ENCODE measurements around the gene ATP5F1D. TPM values are rescaled to one million over a fixed set of nuclear protein-coding genes. Genes with fewer than 3 reads are reported as not detected.

ATP5F1D gene
- total and polyA plus RNA-seq, 2 of the 8 experiments (the other 6 are each of a cell fraction or from before 2014, with no cell fraction given): 174 to 249 TPM

DNA sequence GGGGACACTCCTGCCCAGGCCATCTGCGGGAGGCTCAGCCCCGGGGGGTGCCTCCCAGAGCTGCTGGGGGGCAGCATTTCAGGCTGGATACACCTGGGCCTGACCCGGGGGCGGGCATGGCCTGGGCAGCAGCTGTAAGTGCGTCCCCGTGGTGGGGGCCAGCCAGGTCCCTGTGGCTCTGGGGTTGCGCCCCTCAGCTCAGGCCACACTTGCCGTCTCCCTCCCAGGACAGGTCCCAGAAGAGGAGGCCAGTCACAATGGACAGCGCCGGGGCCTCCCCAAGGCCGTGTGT, 15.4 kb upstream of the ATP5F1D start:
- Histone ChIP-seq H3K9ac (replicated peaks in 1 of 4; ENCODE audit: extremely low read depth in 1 of 4, low read depth in 3 of 4, low read length in 3 of 4) (no peak overlapping the region), H3K79me2 (ENCODE audit: control insufficient read depth in 1 of 2, insufficient read depth in 2 of 2, low read length in 2 of 2) (no peaks in the 10 kb centered on the region), H4K91ac (replicated peaks; ENCODE audit: insufficient read length, low read length) (no peak overlapping the region), H2AFZ (ENCODE audit: low read length) (no peak overlapping the region), H2AK5ac (ENCODE audit: low read depth, low read length) (no peak overlapping the region), H3K18ac (ENCODE audit: extremely low read depth, low read length) (no peak overlapping the region), H3K4me1 (replicated peaks in 1 of 4; ENCODE audit: control insufficient read depth in 3 of 4, insufficient read depth in 4 of 4, low read length in 3 of 4) (peaks cover 0 to 2% (median 0%) of the 10 kb centered on the region in 4 experiments; a peak in 3 of 7 replicates), H3K36me3 (ENCODE audit: control insufficient read depth in 2 of 4, insufficient read depth in 4 of 4, low read length in 3 of 4) (peaks cover 0 to 73% (median 2%) of the 10 kb centered on the region in 4 experiments; a peak in 4 of 8 replicates), H3K23ac (ENCODE audit: insufficient read length) (no peak overlapping the region), H4K8ac (ENCODE audit: extremely low read depth, insufficient read depth, low read length) (no peak overlapping the region), H3K4me2 (ENCODE audit: insufficient read depth in 1 of 2, low read depth in 2 of 2, low read length in 2 of 2) (no peak overlapping the region), H3K79me1 (ENCODE audit: low read depth, low read length) (no peaks in the 10 kb centered on the region; the same call in 1 of the 2 replicates), H2BK120ac (replicated peaks; ENCODE audit: low read depth, low read length) (no peak overlapping the region), H3K4me3 (ENCODE audit: extremely low read depth in 1 of 4, insufficient read depth in 2 of 4, low read depth in 3 of 4, low read length in 4 of 4) (no peak overlapping the region), H2BK5ac (ENCODE audit: low read depth, low read length) (no peak overlapping the region), H4K20me1 (replicated peaks in 1 of 2; ENCODE audit: control insufficient read depth in 1 of 2, insufficient read depth in 2 of 2, low read length in 2 of 2) (peaks cover 8 to 14% of the 10 kb centered on the region in 2 experiments), H3K9me3 (ENCODE audit: insufficient read depth in 2 of 2, low read depth in 1 of 2, low read length in 1 of 2) (no peaks in the 10 kb centered on the region), H2BK20ac (ENCODE audit: low read length) (no peak overlapping the region), H3K56ac (replicated peaks; ENCODE audit: insufficient read length, low read depth, low read length) (no peak overlapping the region), H3K27me3 (replicated peaks in 1 of 4; ENCODE audit: control insufficient read depth in 3 of 4, extremely low read depth in 1 of 4, insufficient read depth in 3 of 4, low read length in 3 of 4) (no peaks in the 10 kb centered on the region), H4K5ac (ENCODE audit: insufficient read length, low read depth, low read length) (no peak overlapping the region), H3K4ac (replicated peaks; ENCODE audit: insufficient read length, low read depth, low read length) (no peak overlapping the region), H3K14ac (ENCODE audit: insufficient read length) (no peak overlapping the region), H3K23me2 (ENCODE audit: low read depth, low read length) (no peaks in the 10 kb centered on the region), H2BK12ac (ENCODE audit: low read depth, low read length) (no peak overlapping the region), H2BK15ac (ENCODE audit: low read length) (no peak overlapping the region), H3K27ac (ENCODE audit: low read depth, low read length) (no peak overlapping the region)
- 99% methylated on average over 10 of the region's 11 CpGs; no CpG with 5 or more reads in 1 of the 2 experiments for WGBS, 2 experiments (ENCODE audit: extremely low coverage in 1 of 2, insufficient coverage in 1 of 2, insufficient read length in 1 of 2, insufficient replicate concordance in 2 of 2, low coverage in 1 of 2, low lambda C conversion rate in 2 of 2, missing lambda C conversion rate in 1 of 2)
- TF ChIP-seq CEBPB (IDR thresholded peaks at IDR 0.05; ENCODE audit: low read depth, low read length): no peak
- TF ChIP-seq EGR1 (IDR thresholded peaks at IDR 0.05; ENCODE audit: borderline replicate concordance, low read depth, low read length): no peak
- TF ChIP-seq TCF12 (IDR thresholded peaks at IDR 0.05; ENCODE audit: low read depth, low read length): no peak
- TF ChIP-seq, protein P1, sequence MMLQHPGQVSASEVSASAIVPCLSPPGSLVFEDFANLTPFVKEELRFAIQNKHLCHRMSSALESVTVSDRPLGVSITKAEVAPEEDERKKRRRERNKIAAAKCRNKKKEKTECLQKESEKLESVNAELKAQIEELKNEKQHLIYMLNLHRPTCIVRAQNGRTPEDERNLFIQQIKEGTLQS (IDR thresholded peaks at IDR 0.05; ENCODE audit: insufficient read depth, low read depth, low read length): no peak
- no peak for TF ChIP-seq SIRT6 (IDR thresholded peaks at IDR 0.05; ENCODE audit: low read length)
- TF ChIP-seq RXRA (IDR thresholded peaks at IDR 0.05; ENCODE audit: insufficient read depth, low read depth, low read length): no peak
- no peak for TF ChIP-seq NRF1 (IDR thresholded peaks at IDR 0.05; ENCODE audit: low read depth, low read length)
- no peak for TF ChIP-seq HDAC2 (IDR thresholded peaks at IDR 0.05; ENCODE audit: borderline replicate concordance in 1 of 2, low read depth in 2 of 2, low read length in 2 of 2)
- no peak for TF ChIP-seq NANOG (IDR thresholded peaks at IDR 0.05; ENCODE audit: insufficient read depth, low read depth, low read length, poor library complexity, severe bottlenecking)
- CTCF ChIA-PET (ENCODE audit: partially characterized antibody): interaction anchor here (0.6 to 2.0 kb wide), 10 partner anchors 9 to 246 kb away, joined by 3 to 14 read pairs (median 4); partner anchors contain the start of gene CBARP
- POLR2A ChIA-PET (ENCODE audit: partially characterized antibody): interaction anchor here (1.1 to 1.7 kb wide), 9 partner anchors 9 to 229 kb away, joined by 3 to 6 read pairs (median 4); partner anchors contain the start of genes ATP5F1D, CBARP and GPX4
- no peak for FAIRE-seq
- no peak for DNase-seq (ENCODE audit: low read depth in 1 of 2, low spot score in 2 of 2)

All from H1 (cell line).